SK-N-SH (cell line): ENCODE results near the gene SAMD4A. TPM values are rescaled to one million over a fixed set of nuclear protein-coding genes. Genes with fewer than 3 reads are reported as not detected.

ENCODE experiments used
- CTCF ChIA-PET: fragments of 300-600, 350-600 bp; formaldehyde crosslinking; extraction: SDS; loops from one replicate; lab custom pipeline; 2021; lab: Yijun Ruan, JAX
- POLR2A ChIA-PET: fragments of 350-600 bp; sonication (Branson Sonifier 250); formaldehyde crosslinking; extraction: SDS; loops from one replicate; lab custom pipeline; 2020; ENCODE audit warnings: antibody characterized with exemption, inconsistent platforms; lab: Yijun Ruan, JAX
- DNase-seq: peaks from one replicate; pipeline ENCODE4 v3.0.0; 2012
- H2AFZ ChIP-seq: fragments of 200-600 bp; sonication (generic); 2 replicates; pipeline ENCODE4 v1.8.1; 2016; ENCODE audit warnings: antibody characterized with exemption, mild to moderate bottlenecking, low read depth
- H3F3A ChIP-seq: fragments of 200-600 bp; sonication (generic); replicated peaks from 2 replicates; pipeline ENCODE3; 2016; ENCODE audit warnings: antibody characterized with exemption, mild to moderate bottlenecking; ENCODE audit not compliant: insufficient read depth
- H3K27ac ChIP-seq, 2 experiments: fragments of 200-500 bp in 1 of 2; fragments of 200-600 bp in 1 of 2; sonication (Bioruptor generic) in 1 of 2; sonication (generic), shearing (Covaris generic) in 1 of 2; 2 replicates each; pipeline versions ENCODE4 v1.5.1 to v1.6.1; 2014 to 2016; ENCODE audit warnings: low read depth in 2 of 2, inconsistent platforms in 1 of 2, low read length in 1 of 2, mild to moderate bottlenecking in 1 of 2, mixed read lengths in 1 of 2
- H3K27me3 ChIP-seq: fragments of 200-600 bp; sonication (generic), shearing (Covaris generic); 2 replicates; pipeline ENCODE4 v1.6.1; 2016; ENCODE audit warnings: mixed run types; ENCODE audit not compliant: insufficient read depth
- H3K36me3 ChIP-seq, 2 experiments: fragments of 200-500 bp in 1 of 2; fragments of 200-600 bp in 1 of 2; sonication (Bioruptor generic) in 1 of 2; sonication (generic) in 1 of 2; replicated peaks in 1 of 2; 2 replicates each; pipeline versions ENCODE3 to v1.5.1; 2014 to 2016; ENCODE audit warnings: low read length in 1 of 2, mild to moderate bottlenecking in 1 of 2; ENCODE audit not compliant: insufficient read depth in 2 of 2, control insufficient read depth in 1 of 2
- H3K4me1 ChIP-seq, 2 experiments: fragments of 200-500 bp in 1 of 2; fragments of 200-600 bp in 1 of 2; sonication (Bioruptor generic) in 1 of 2; sonication (generic), shearing (Covaris generic) in 1 of 2; 2 replicates each; pipeline versions ENCODE4 v1.5.1 to v1.6.1; 2014 to 2016; ENCODE audit warnings: low read depth in 1 of 2, low read length in 1 of 2, mixed run types in 1 of 2; ENCODE audit not compliant: insufficient read depth in 2 of 2, control insufficient read depth in 1 of 2
- H3K4me2 ChIP-seq: fragments of 200-600 bp; sonication (generic), shearing (Covaris generic); 2 replicates; pipeline ENCODE4 v1.6.1; 2017; ENCODE audit warnings: mixed run types
- H3K4me3 ChIP-seq, 2 experiments: fragments of 200-500 bp in 1 of 2; fragments of 200-600 bp in 1 of 2; sonication (Bioruptor generic) in 1 of 2; sonication (generic), shearing (Covaris generic) in 1 of 2; 2 replicates each; pipeline versions ENCODE4 v1.5.1 to v1.8.1; 2014 to 2016; ENCODE audit warnings: low read depth in 2 of 2, inconsistent platforms in 1 of 2, low read length in 1 of 2, mild to moderate bottlenecking in 1 of 2, mixed read lengths in 1 of 2, moderate library complexity in 1 of 2
- H3K79me2 ChIP-seq: fragments of 200-600 bp; sonication (generic); 2 replicates; pipeline ENCODE4 v1.8.1; 2017; ENCODE audit warnings: mild to moderate bottlenecking; ENCODE audit not compliant: insufficient read depth
- H3K9ac ChIP-seq: fragments of 200-600 bp; sonication (generic); 2 replicates; pipeline ENCODE4 v1.6.1; 2017; ENCODE audit warnings: mixed run types
- H3K9me2 ChIP-seq: fragments of 200-600 bp; sonication (generic); 2 replicates; pipeline ENCODE4 v1.6.1; 2017; ENCODE audit warnings: mixed run types
- H3K9me3 ChIP-seq: fragments of 200-600 bp; sonication (generic); 2 replicates; pipeline ENCODE4 v1.6.1; 2017; ENCODE audit warnings: mixed run types, mild to moderate bottlenecking, moderate library complexity
- H4K20me1 ChIP-seq: fragments of 200-600 bp; sonication (generic); 2 replicates; pipeline ENCODE4 v1.6.1; 2017; ENCODE audit warnings: mild to moderate bottlenecking, mixed run types; ENCODE audit not compliant: insufficient read depth
- CHD2 ChIP-seq: fragments of 150-350 bp; IDR thresholded peaks from 2 replicates; pipeline ENCODE4 v1.6.1; 2018; ENCODE audit warnings: low read length; ENCODE audit not compliant: partially characterized antibody
- EP300 ChIP-seq, 2 experiments: IDR thresholded peaks; 2 replicates each; pipeline versions ENCODE4 v1.4.0 to v1.6.1; 2012; ENCODE audit warnings: borderline replicate concordance in 1 of 2, low read depth in 1 of 2, low read length in 1 of 2
- FOXJ3 ChIP-seq: sonication (generic); formaldehyde crosslinking; IDR thresholded peaks from 2 replicates; pipeline ENCODE4 v1.5.1; 2020; ENCODE audit warnings: mild to moderate bottlenecking, missing genetic modification reagents
- IRF3 ChIP-seq: fragments of 150-350 bp; IDR thresholded peaks from 2 replicates; pipeline ENCODE4 v1.6.1; 2016; ENCODE audit warnings: mild to moderate bottlenecking, low read depth, low read length
- MEF2A ChIP-seq: IDR thresholded peaks from 2 replicates; pipeline ENCODE4 v1.4.0; 2012; ENCODE audit warnings: low read depth, borderline replicate concordance
- MXI1 ChIP-seq: IDR thresholded peaks from 2 replicates; pipeline ENCODE4 v1.6.1; 2012; ENCODE audit warnings: mild to moderate bottlenecking, low read depth, low read length, improper control_type of control experiment
- PBX3 ChIP-seq: IDR thresholded peaks from 2 replicates; pipeline ENCODE4; 2012
- POLR2AphosphoS5 ChIP-seq: IDR thresholded peaks from 2 replicates; pipeline ENCODE4 v1.6.1; 2012; ENCODE audit warnings: low read depth, low read length
- RAD21 ChIP-seq: IDR thresholded peaks from 2 replicates; pipeline ENCODE4 v1.6.1; 2012; ENCODE audit warnings: mild to moderate bottlenecking, low read length
- SIN3A ChIP-seq: IDR thresholded peaks from 2 replicates; pipeline ENCODE4 v1.6.1; 2012; ENCODE audit warnings: low read depth, mild to moderate bottlenecking, low read length, moderate library complexity, borderline replicate concordance
- SMC3 ChIP-seq: IDR thresholded peaks from 2 replicates; pipeline ENCODE4 v1.6.1; 2012; ENCODE audit warnings: low read depth, low read length, improper control_type of control experiment
- TAF1 ChIP-seq: IDR thresholded peaks from 2 replicates; pipeline ENCODE4 v1.6.1; 2012; ENCODE audit warnings: low read depth, mild to moderate bottlenecking, low read length, moderate library complexity, borderline replicate concordance
- TCF12 ChIP-seq: IDR thresholded peaks from 2 replicates; pipeline ENCODE4 v1.4.0; 2012
- TEAD4 ChIP-seq: IDR thresholded peaks from 2 replicates; pipeline ENCODE4 v1.4.0; 2012; ENCODE audit warnings: mild to moderate bottlenecking, borderline replicate concordance; ENCODE audit not compliant: insufficient read depth
- USF1 ChIP-seq: IDR thresholded peaks from 2 replicates; pipeline ENCODE4 v1.4.0; 2012; ENCODE audit warnings: low read depth, borderline replicate concordance
- YY1 ChIP-seq: IDR thresholded peaks from 2 replicates; pipeline ENCODE4 v1.4.0; 2012; ENCODE audit warnings: low read depth, mild to moderate bottlenecking
- WGBS: methylation state at CpG from one replicate; pipeline ENCODE4 v1.1.6; 2017; ENCODE audit warnings: low lambda C conversion rate; 5-methylcytosine and 5-hydroxymethylcytosine counted together
- polyA plus RNA-seq, 3 experiments: library from polyadenylated mRNA; depleted of rRNA; stranded (reverse); fragments of >200 nt; gene quantifications; 2 replicates each; pipeline ENCODE4 v1.2.3, GENCODE V29; 2012

Gene SAMD4A
- polyA plus RNA-seq, 1 of the 3 experiments (the other 2 are of a cell fraction), result 5.0 TPM

GRCh38 chr14:54698501-54698900 lies 131.6 kb downstream of the SAMD4A start (continued):
- TF ChIP-seq SMC3, result no peak

- peaks cover 9% of the 10 kb centered on the region for H3F3A ChIP-seq
- peaks cover 10 to 11% of the 10 kb centered on the region in 2 experiments; a peak in 2 of 4 replicates for H3K4me1 ChIP-seq
- H3K27me3 ChIP-seq, result no peaks in the 10 kb centered on the region
- WGBS, result 73% methylated on average over 1 of the region's 1 CpG
- H3K9me3 ChIP-seq, result no peaks in the 10 kb centered on the region
- CTCF ChIA-PET, result interaction anchor here (1.3 to 1.8 kb wide), 3 partner anchors 74 to 135 kb away, joined by 3 to 7 read pairs (median 5); partner anchors contain the start of gene SAMD4A
- no peak overlapping the region for H2AFZ ChIP-seq
- H3K79me2 ChIP-seq, result peaks cover 79% of the 10 kb centered on the region; the same call in 1 of the 2 replicates
- no peak overlapping the region for H3K9ac ChIP-seq
- peak overlapping the region; percentile 28 to 48; a peak in 3 of 4 replicates for H3K27ac ChIP-seq
- no peaks in the 10 kb centered on the region for H3K36me3 ChIP-seq
- TF ChIP-seq TAF1, result no peak
- no peak for TF ChIP-seq CHD2
- no peak for TF ChIP-seq SMC3
- TF ChIP-seq USF1, result no peak
- TF ChIP-seq TCF12, result peak; percentile 35; the same call in 1 of the 2 replicates
- peak in 1 of 2 experiments; percentile 20; a peak in 1 of 4 replicates for TF ChIP-seq EP300 (IDR thresholded peaks at IDR 0.05; ENCODE audit: borderline replicate concordance in 1 of 2, low read depth in 1 of 2, low read length in 1 of 2)
- TF ChIP-seq POLR2AphosphoS5, result no peak
- TF ChIP-seq MEF2A, result 0 out of 2 replicates have a peak, but pooled peaks have one; percentile 11
- TF ChIP-seq TEAD4, result peak; percentile 29; the same call in 1 of the 2 replicates
- TF ChIP-seq FOXJ3, result no peak
- no peak for TF ChIP-seq YY1
- no peak for TF ChIP-seq RAD21
- TF ChIP-seq PBX3, result peak; percentile 51; the same call in 1 of the 2 replicates
- TF ChIP-seq SIN3A, result no peak
- TF ChIP-seq IRF3, result no peak
- no peak for TF ChIP-seq MXI1
- POLR2A ChIA-PET, result interaction anchor here (0.7 kb wide), 1 partner anchor 223 kb away, joined by 3 read pairs; no protein-coding TSS in a partner anchor
- H3K4me2 ChIP-seq, result peak overlapping the region; percentile 37; the same call in 1 of the 2 replicates
- H3K9me2 ChIP-seq, result no peaks in the 10 kb centered on the region
- no peak overlapping the region for H3K4me3 ChIP-seq
- DNase-seq, result no peak
- peaks cover 40% of the 10 kb centered on the region for H4K20me1 ChIP-seq
Observed at GRCh38 chr14:54698966-54699530, 132.1 kb downstream of the SAMD4A start.
